KOPT-K1 (cell line): ENCODE data around the gene TMEM176B.

Source experiments
- H3K27ac ChIP-seq: fragments of 200-600 bp; sonication (generic); 2 replicates; pipeline ENCODE4 v1.5.1; 2016; ENCODE audit warnings: antibody characterized with exemption, mild to moderate bottlenecking, low read depth, low read length; ENCODE audit not compliant: poor library complexity, severe bottlenecking
- H3K36me3 ChIP-seq: fragments of 200-600 bp; sonication (generic); 2 replicates; pipeline ENCODE4 v1.5.1; 2017; ENCODE audit warnings: antibody characterized with exemption, mild to moderate bottlenecking, low read length, moderate library complexity; ENCODE audit not compliant: insufficient read depth
- H3K9me3 ChIP-seq: fragments of 200-600 bp; sonication (generic); 2 replicates; pipeline ENCODE4 v1.5.1; 2017; ENCODE audit warnings: antibody characterized with exemption, low read length, mild to moderate bottlenecking; ENCODE audit not compliant: insufficient read depth, poor library complexity, severe bottlenecking

The TMEM176B gene

GRCh38 chr7:150799741-150800580, at the start of gene TMEM176B:
Gene TMEM176B (minus strand): TSS chr7:150800364. CDS start chr7:150796569, 3,795 bp downstream.
- no peaks in the 10 kb centered on the region for H3K36me3 ChIP-seq
- no peak within 1 kb of the TSS for H3K27ac ChIP-seq
- peaks cover 15% of the 10 kb centered on the region for H3K9me3 ChIP-seq

DNA sequence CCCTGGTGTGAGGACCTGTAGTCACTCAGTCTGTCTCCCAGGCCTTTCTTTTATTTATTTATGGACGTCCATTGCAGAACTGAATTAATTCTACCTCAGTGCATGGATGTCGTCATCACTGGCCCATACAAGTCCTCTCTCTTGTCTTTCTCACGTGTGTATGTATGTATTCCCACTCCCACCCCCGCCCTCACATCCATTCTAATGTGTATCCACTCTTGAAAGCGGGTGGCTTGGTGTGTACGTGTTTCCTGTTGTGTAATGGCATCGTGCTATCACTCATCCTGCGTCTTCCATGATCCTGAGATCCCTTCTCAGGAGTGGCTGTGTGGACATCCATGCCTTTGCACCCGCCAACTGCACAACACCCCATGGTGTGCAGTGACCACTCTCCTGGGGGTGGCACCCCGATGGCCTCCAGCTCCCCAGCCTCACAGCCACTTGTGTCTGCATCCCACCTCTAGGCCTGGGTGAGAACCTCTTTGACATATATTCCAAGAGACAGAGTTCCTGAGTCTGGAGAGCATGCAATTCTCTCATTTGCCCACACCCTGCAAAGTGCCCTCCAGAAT, 49.1 kb upstream of the TMEM176B start:
- Histone ChIP-seq H3K9me3 (no peaks in the 10 kb centered on the region), H3K27ac (no peak overlapping the region), H3K36me3 (no peaks in the 10 kb centered on the region)

DNA sequence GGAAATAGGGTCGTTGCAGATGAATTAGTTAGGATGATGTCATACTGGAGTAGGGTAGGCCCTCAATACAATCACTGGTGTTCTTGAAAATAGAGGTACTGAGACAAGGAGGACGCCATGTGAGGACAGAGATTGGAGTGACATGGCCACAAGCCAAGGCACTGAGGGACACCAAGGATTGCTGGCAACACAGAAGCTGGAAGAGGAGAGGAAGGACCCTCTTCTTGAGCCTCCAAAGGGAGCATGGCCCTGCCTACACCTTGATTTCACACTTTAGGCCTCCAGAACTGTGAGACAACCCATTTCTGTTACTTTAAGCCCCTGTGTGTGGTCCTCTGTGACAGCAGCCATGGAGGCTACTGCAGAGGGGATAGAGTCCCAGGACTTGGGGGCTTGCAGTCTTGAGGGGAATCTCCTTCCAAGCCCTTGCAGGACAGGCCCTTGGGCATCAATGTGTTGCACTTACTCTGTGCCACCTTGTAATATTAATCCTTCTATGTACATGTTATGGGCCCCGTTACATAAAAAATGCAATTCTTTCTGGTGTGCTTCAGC, 48.5 kb upstream of the TMEM176B start:
- H3K27ac ChIP-seq = no peak overlapping the region
- H3K9me3 ChIP-seq = no peaks in the 10 kb centered on the region
- no peaks in the 10 kb centered on the region for H3K36me3 ChIP-seq

DNA sequence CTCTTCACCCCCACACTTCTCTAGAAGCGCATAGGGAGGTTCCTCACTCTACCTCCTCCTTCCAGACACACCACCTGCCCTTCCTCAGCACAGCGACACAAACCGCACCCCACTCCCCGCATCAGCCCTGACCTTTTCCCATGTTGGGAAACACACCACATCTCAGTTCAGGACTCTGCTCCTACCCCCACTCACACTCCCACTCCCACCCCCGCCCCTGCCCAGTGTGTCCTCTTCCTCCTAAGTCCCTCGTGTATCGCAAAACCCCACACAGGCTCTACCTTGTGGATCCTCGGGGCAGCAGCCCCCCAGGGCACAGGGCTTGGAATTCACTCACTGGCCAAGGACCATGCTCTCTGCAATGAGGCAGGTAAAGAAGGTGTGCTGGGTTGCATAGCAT, 47.9 kb upstream of the TMEM176B start:
- Histone ChIP-seq H3K9me3 (no peaks in the 10 kb centered on the region), H3K27ac (no peak overlapping the region), H3K36me3 (no peaks in the 10 kb centered on the region)

- Histone ChIP-seq H3K27ac (no peak overlapping the region), H3K9me3 (no peaks in the 10 kb centered on the region), H3K36me3 (no peaks in the 10 kb centered on the region)
Measured at GRCh38 chr7:150847536-150847935, 47.4 kb upstream of the TMEM176B start.

- Histone ChIP-seq H3K36me3 (no peaks in the 10 kb centered on the region), H3K27ac (no peak overlapping the region), H3K9me3 (no peaks in the 10 kb centered on the region)
Measured at GRCh38 chr7:150846291-150847115, 46.3 kb upstream of the TMEM176B start.

DNA sequence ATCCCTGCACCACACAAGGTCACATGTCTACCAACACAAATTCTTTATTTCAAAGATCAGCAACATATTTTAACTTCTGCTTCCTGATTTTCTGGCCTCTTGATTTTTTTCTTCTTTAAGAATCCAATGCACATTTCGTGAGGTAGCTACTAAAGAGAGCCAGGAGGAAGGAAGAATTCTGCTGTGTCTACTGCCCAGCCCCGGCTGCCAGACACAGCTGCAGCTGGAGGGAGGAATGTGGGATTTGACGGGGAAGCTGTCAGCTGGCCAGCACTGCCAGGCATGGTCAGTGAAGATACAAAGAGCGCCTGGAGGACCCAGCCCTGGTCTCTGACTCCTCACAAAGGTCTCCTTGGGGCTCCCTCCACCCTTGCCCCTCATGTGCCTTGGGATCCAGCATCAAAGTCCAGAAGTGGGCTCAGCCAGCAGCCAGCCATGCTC, 45.3 kb upstream of the TMEM176B start:
- Histone ChIP-seq H3K27ac (no peak overlapping the region), H3K36me3 (no peaks in the 10 kb centered on the region), H3K9me3 (no peaks in the 10 kb centered on the region)

DNA sequence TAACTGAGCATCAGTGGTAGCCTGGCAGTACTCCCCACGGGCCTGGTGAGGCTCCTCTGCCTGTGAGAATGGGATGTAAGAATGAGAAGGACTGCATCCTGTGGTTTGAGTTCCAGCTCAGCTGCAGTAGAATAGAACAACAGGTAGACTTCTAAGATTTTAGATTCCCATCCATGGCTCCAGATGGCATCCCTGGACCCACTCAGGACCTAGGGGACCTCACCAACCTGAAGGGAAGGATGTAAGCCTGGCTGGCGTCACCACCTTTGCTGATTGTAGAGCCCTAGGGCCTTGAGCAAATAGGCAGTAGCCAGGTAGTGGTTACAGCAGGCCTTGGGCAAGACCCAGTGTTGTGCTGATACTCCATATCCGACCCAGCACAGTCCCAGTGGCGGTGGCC, 42.6 kb upstream of the TMEM176B start:
- no peak overlapping the region for H3K27ac ChIP-seq
- no peaks in the 10 kb centered on the region for H3K36me3 ChIP-seq
- no peaks in the 10 kb centered on the region for H3K9me3 ChIP-seq

DNA sequence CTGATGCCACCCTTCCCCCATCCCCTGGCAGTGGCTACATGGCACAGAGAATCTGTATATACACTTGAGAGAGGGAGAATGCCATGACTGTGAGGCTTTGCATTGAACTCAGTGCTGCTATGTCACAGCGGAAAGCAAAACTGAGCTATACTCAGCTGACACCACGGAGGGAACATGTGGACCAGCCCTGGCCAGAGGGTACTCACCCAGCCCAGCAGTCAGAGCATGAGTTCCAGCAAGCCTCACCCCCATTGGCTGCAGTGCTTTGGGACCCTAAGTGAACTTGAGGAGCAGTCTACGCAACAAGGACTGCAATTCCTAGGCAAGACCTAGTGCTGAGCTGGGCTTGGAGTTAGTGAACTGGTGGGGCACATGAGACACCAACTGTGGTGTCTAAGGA, 41.9 kb upstream of the TMEM176B start:
- Histone ChIP-seq H3K27ac (no peak overlapping the region), H3K36me3 (no peaks in the 10 kb centered on the region), H3K9me3 (no peaks in the 10 kb centered on the region)

DNA sequence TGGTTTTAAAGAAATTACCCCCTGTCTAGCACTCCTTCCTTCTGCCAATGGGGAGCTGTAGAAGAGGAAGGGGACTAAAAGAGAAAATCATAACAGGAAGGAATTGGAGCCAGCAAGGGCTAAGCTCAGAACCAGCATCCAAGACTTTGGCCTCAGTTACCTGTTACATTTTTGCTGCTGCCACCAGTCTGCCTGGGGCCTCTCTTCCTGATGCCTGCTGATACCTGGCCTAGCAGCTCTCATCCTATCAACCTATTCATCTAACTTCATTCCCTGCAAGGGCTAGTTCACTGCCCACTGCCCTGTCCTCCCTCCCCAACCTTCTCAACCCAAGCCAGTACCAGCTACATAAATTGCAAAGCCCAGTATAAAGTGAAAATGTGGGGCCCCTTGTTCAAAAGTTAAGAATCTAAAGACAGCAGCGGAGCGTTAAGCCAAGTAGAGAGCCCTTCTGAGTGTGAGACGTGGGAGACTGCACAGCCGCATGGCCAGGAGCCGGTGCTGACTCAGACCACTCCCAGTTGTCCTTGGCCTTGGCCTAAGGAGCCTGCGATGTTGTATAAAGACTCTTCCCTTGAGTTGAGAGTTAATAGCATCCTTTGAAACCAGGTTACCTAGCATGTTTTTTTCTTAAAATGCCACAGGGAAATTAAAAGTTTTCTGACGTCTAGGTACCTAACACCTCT, 38.9 kb upstream of the TMEM176B start:
- Histone ChIP-seq H3K27ac (no peak overlapping the region), H3K36me3 (no peaks in the 10 kb centered on the region)

GRCh38 chr7:150835702-150836280, 35.6 kb upstream of the TMEM176B start:
- Histone ChIP-seq H3K27ac (no peak overlapping the region), H3K9me3 (peaks cover 13% of the 10 kb centered on the region), H3K36me3 (no peaks in the 10 kb centered on the region)

More for the DNA sequence above, 38.9 kb upstream of the TMEM176B start:
- peaks cover 3% of the 10 kb centered on the region for H3K9me3 ChIP-seq

- H3K9me3 ChIP-seq = peaks cover 13% of the 10 kb centered on the region
- no peaks in the 10 kb centered on the region for H3K36me3 ChIP-seq
- H3K27ac ChIP-seq = no peak overlapping the region
Measured at GRCh38 chr7:150835019-150835418, 34.9 kb upstream of the TMEM176B start.

DNA sequence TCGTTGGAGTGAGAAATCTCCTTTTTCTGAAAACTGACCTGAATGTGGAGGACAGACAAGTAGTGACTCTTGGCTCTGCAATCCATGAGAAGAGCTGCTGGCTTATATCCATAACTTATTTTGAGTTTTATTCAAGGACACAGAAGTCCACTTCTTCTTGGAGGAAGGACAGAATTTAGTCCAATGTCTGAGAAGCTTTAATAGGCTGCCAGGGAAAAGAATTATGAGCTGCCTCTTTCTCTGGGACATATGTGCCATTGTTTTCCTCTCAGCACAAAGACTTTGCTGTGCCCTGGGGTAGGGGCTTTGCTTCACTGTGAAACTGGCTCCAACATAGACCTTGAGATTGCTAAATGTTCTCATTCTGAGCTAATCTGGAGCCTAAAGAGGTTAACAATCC, 31.7 kb upstream of the TMEM176B start:
- Histone ChIP-seq H3K9me3 (peaks cover 13% of the 10 kb centered on the region), H3K27ac (no peak overlapping the region), H3K36me3 (no peaks in the 10 kb centered on the region)

GRCh38 chr7:150830937-150831336, 30.8 kb upstream of the TMEM176B start:
- no peak overlapping the region for H3K27ac ChIP-seq
- no peaks in the 10 kb centered on the region for H3K36me3 ChIP-seq
- H3K9me3 ChIP-seq = peaks cover 13% of the 10 kb centered on the region
